C4-2B (cell line): Measurements from ENCODE around the gene R3HDM2.

Experiments used
- ZFX ChIP-seq: fragments of 450-650 bp; IDR thresholded peaks from 2 replicates; pipeline ENCODE4 v1.6.1; 2017
- TF ChIP-seq, protein P1 (sequence below): fragments of 450-650 bp; conservative IDR thresholded peaks from 2 replicates; pipeline ENCODE4 v1.5.1; 2017; ENCODE audit warnings: mild to moderate bottlenecking

DNA sequence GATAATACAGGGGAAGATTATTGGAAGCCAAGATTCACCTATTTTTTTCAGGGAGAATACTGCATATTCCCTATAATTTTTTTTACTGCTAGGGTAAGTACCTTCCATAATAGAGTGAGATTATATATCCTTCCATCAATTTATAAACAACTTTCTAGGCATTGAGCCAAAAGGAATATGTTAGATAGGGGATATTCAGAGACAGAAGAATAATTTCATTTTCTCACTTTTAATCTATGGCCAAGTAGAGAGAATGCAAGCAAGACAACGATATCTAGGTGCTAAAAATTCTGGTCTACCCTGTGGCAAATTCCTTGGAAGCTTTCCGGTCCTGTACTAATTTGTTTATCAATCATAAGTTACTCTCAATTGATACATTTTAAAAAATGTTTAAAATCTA, 110.2 kb downstream of the R3HDM2 start:
- TF ChIP-seq, protein P1, sequence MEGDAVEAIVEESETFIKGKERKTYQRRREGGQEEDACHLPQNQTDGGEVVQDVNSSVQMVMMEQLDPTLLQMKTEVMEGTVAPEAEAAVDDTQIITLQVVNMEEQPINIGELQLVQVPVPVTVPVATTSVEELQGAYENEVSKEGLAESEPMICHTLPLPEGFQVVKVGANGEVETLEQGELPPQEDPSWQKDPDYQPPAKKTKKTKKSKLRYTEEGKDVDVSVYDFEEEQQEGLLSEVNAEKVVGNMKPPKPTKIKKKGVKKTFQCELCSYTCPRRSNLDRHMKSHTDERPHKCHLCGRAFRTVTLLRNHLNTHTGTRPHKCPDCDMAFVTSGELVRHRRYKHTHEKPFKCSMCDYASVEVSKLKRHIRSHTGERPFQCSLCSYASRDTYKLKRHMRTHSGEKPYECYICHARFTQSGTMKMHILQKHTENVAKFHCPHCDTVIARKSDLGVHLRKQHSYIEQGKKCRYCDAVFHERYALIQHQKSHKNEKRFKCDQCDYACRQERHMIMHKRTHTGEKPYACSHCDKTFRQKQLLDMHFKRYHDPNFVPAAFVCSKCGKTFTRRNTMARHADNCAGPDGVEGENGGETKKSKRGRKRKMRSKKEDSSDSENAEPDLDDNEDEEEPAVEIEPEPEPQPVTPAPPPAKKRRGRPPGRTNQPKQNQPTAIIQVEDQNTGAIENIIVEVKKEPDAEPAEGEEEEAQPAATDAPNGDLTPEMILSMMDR: no peak
- TF ChIP-seq ZFX: no peak
